ELR (cell line): ENCODE measurements around the gene RUSC2.

ENCODE experiments used
- DNase-seq: peaks from one replicate; pipeline ENCODE4 v3.0.0-alpha.2; 2015; ENCODE audit warnings: low read depth

RUSC2 gene, protein sequence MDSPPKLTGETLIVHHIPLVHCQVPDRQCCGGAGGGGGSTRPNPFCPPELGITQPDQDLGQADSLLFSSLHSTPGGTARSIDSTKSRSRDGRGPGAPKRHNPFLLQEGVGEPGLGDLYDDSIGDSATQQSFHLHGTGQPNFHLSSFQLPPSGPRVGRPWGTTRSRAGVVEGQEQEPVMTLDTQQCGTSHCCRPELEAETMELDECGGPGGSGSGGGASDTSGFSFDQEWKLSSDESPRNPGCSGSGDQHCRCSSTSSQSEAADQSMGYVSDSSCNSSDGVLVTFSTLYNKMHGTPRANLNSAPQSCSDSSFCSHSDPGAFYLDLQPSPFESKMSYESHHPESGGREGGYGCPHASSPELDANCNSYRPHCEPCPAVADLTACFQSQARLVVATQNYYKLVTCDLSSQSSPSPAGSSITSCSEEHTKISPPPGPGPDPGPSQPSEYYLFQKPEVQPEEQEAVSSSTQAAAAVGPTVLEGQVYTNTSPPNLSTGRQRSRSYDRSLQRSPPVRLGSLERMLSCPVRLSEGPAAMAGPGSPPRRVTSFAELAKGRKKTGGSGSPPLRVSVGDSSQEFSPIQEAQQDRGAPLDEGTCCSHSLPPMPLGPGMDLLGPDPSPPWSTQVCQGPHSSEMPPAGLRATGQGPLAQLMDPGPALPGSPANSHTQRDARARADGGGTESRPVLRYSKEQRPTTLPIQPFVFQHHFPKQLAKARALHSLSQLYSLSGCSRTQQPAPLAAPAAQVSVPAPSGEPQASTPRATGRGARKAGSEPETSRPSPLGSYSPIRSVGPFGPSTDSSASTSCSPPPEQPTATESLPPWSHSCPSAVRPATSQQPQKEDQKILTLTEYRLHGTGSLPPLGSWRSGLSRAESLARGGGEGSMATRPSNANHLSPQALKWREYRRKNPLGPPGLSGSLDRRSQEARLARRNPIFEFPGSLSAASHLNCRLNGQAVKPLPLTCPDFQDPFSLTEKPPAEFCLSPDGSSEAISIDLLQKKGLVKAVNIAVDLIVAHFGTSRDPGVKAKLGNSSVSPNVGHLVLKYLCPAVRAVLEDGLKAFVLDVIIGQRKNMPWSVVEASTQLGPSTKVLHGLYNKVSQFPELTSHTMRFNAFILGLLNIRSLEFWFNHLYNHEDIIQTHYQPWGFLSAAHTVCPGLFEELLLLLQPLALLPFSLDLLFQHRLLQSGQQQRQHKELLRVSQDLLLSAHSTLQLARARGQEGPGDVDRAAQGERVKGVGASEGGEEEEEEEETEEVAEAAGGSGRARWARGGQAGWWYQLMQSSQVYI (N-terminal part only)

DNA sequence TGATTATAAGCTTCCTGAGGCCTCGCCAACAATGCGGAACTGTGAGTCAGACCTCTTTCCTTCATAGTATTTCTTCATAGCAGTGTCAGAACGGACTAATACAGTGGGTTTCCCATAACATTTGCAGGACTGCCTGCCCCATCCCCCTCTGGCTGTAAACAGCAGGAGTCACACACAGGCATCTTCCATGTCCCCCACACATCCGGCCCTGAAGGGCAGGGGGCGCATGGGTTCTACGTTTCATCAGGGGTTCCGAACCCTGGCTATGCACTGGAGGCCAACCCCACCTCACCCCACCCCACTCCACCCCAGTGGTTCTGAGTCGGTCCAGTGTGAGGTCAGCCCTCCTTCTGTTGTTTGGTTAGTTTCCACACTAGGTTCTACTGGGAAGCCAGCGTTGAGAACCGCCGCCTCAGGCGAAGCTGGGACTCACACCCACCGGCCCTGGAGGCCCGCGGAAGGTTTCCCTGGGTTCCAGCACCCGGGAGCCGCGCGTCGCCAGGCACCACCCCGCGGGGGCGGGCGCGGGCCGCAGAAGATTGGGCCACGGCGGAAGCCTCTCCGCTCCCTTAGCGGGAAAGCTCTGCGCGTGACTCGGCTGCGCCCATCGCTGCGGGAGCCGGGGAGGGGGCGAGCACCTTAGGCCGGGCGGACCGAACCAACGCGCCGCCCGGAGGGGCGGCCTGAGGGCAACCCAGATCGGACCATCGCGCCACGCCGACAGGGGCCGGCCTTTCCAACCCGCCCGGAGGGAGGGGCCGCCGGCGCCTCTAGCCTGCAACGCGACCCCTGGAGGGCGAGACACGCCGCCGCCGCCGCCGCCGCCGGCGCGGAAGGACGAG lies at the start of gene RUSC2:
RUSC2 (plus strand) TSS at position 799 of the 842 bp plus-strand sequence. CDS start 56,411 bp downstream, outside the sequence.
- peak; percentile 95 for DNase-seq

DNA sequence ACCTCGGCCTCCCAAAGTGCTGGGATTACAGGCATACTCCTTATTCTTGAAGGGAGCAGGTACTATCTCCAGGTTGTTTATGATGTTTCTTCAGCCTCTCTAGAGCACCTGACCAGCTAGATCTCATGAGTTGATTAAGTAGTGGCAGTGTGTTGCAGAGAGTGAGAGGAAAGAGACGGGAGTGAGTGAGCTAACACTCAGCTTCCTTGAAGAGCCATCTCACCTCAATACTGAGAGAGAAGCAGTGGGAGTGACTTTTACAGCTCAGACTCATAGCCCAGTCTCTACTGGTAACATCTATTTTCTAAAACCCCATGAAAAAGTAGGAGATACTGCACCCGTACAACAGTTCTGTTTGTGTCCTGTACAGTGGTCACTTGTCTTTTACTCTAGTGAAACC lies 43.9 kb upstream of the RUSC2 start:
- DNase-seq, result no peak

DNA sequence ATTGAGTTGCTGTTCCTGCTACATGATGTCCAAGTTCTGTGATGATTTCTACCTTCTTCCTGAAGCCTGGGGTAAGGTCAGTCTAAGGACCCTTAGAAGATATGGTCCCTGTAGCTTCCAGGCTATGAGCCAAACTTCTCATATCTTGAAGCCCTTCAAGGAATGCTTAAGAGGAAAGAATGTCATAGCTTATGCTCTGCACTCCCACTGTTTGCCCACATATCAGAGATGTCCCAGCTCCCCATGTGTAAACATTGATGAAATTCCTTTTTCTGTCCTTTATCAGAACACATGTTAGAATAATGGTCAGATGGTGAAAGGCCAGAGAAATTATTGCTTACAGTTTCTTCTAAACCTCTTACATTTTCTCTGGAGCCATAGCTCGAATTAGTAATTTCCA lies 41.4 kb upstream of the RUSC2 start:
- DNase-seq, result no peak

DNA sequence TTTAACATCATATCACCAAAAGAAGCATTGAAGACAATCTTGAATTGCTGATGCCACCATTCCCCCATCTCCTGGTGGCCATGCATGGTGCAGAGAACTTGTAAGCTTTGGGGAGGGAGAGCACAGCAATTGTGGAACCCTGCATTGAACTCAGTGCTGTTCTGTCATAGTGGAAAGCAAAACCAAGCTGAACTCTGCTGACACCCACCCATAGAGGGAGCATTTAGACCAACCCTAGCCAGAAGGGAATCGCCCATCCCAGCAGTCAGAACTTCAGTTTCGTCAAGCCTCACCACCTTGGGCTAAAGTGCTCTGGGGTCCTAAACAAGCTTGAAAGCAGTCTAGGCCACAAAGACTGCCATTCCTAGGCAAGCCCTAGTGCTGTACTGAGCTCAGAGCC lies 37.4 kb upstream of the RUSC2 start:
- no peak for DNase-seq

DNA sequence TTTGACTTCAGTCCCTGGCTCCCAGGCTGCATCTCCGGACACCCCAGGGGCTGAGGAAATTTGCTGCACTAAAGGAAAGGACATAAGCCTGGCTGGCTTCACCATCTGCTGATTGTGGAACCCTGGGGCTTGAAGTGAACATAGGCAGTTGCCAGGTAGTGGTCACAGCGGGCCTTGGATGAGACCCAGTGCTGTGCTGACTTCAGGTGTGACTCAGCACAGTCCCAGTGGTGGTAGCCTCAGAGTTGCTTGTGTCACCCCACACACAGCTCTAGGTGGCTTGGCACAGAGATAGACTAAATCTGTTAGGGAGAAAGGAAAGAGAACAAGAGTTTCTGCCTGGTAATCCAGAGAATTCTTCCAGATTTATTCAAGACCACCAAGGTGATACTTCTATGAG lies 36.1 kb upstream of the RUSC2 start:
- DNase-seq, result no peak

DNA sequence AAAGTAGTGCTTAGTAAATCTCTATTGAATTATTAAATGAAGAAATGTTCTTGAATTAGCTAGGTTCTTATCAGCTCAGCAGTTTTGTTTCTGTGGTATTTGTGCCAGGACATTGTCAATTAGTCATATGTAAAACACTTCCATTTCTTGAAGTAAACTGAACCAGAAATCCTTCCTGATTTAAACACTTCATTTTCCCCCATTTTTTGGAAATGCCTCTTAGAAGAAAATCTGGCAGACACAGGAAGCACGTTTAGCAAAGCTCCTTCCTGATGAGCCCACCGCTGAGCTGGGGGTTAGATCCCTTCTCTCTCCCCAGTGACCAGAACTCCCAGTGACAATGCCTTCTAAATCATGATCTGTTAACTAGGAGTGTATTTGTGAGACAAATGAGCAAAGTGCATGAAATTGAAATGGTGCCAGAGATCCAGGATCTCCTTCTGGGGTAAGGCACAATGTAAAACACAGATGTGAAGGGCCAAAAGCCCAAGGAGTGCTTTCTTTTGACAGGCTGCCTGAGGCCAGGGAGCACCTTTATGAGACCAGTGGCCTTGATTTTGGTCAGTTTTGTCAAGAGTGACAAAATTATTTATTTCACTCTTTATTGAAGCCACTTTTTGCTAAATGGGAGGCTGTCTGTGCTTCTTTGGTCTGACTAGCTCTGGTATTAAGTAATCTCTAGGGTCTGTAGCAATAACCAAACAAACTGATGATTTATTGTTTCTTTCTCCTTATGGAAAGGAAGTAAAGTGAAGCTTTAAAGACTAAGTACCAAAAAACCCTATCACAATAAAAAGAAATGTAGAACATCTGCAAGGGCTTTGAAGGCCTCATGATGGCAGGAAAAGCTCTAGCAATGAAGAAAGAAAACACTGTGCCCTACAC lies 25.5 kb upstream of the RUSC2 start:
- DNase-seq, result peak; percentile 21

DNA sequence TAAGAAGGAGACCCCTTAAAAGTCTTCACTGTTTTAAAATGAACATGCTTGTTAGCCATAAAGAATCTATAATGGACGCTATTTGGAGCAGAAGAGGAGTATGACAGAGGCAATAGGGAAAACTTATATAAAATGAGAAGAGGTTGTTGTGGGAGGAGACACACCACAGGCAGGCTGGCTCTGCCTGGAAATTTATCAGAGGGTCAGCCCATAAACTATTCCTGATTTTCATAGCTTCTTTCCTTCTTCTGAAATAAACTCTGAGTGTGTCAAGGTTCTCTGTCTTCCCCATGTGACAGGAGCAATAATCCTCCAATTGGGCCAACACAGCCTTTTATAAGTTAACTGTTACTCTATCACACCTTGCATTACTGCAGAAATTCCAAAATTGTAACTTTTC lies 19.6 kb upstream of the RUSC2 start:
- DNase-seq, result no peak

DNA sequence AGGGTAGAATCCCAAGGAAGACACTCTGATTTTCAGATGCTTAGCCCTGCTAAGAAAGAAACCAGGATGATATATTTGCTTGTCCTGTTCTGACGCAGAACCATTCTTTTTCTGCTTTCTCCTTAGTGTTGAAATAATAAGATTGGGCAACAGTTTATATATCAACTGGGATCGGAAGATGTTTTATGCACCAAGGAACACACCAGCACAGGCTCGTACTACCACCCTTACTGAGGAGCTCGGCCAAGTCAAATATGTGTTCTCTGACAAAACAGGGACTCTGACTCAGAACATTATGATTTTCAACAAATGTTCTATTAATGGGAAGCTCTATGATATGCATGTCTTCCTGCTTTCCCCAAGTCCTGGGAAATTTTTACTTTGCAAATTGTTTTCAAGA lies 19.0 kb upstream of the RUSC2 start:
- DNase-seq, result no peak

DNA sequence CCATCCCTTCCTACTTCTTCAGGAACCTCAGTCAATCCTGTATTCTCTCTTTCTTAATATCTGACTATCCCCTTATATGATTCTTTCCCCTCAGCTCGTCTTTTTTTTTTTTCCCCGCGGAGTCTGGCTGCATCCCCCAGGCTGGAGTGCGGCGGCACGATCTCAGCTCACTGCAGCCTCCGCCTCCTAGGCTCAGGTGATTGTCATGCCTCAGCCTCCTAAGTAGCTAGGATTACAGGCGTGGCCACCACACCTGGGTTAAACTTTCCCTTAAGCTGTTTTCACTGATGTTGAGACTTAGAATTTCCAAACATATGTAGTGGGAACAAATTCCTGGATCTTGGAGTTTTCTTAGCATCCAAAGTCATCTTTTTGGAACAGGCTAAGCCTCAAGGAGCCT lies 13.3 kb upstream of the RUSC2 start:
- no peak for DNase-seq

DNA sequence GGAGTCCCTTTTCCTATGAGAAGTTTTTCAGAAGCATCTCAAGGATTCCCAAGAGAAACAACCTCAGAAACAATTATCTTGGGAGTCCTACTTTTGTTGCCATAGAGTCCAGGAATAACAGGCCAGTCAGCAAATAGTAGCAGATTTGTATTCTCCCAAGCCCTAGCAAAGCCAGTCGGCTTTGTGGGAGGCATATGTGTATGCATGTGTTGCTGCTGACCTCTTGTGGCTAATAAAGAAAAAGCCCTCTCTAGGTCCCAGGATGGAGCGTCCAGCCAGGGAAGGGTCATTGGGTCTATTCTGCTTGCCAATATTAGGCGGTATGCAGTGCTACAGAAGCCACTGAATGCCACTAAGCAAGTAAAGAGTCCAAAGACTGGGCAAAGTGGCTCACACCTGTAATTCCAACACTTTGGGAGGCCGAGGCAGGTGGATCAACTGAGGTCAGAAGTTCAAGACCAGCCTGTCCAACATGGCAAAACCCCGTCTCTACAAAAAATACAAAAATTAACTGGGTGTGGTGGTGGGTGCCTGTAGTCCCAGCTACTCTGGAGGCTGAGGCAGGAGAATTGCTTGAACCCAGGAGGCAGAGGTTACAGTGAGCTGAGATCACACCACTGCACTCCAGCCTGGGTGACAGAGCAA lies 12.6 kb upstream of the RUSC2 start:
- DNase-seq, result peak; percentile 89

DNA sequence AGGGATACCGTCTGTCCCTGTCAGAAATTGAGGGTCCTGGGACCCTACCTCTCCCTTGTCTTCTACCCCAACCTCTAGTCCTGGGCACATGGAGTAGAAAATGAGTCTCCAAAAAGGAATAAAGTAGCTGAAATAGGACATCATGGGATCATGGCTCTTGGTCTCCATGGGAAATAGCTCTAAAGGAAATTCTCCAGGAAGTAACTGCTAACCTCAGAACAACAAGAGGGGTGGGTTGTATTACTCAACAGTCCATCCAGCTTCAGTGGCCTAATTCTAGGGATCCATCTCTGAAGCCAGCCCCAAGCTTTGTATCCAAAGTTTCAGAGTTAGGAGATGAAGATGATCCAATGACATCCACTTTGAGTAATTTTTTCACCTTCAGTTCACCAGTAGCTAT lies 11.0 kb upstream of the RUSC2 start:
- DNase-seq, result no peak

DNA sequence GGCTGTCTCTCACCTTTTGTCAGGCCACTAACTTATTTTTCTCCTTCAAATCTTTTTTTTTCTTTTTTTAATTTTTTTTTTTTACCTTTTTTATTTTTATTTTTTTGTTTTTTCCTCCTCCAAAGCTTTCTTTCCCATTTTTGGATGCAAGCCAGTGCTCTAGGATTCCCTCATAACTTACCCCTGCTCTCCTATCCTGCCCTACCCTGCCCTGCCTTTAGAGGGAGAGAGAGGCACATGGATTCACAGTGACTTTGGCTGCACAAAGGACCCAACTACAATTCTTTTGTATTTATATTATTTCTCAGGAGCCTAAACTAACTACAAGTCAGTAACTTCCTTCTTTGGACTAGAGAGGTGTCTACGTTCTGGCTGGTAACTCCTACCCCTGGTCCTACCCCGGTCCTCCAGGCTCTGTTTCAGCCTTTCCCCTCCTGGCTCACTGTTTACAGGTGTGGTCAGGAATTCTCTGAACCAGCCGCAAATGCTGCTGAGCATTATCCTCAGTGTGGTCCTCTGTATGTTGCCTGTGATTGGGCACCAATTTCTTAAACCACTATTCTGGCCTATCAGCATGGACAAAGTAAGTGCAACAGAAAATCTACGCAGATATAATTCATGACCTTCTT lies 8.4 kb upstream of the RUSC2 start:
- peak; percentile 79 for DNase-seq

DNA sequence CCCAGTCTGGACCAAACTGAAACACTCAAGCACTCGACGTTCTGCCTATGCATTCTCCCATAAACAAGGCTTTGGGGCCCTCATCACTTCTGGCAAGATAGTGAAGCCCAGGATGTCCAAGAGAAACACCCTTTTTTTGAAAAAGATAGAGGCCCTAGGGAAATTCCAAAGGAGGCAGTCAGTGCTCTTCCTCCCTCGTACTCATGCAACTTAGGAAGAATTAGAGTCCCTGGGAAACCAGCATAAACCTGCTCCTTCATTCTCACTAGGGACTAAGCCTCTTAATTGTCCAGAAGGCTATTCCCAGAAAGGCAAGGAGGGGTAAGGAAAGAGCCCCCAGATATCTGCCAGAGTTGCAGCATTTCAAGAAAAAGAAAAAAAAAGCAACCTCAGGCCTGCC lies 7.8 kb upstream of the RUSC2 start:
- DNase-seq, result peak; percentile 35

DNA sequence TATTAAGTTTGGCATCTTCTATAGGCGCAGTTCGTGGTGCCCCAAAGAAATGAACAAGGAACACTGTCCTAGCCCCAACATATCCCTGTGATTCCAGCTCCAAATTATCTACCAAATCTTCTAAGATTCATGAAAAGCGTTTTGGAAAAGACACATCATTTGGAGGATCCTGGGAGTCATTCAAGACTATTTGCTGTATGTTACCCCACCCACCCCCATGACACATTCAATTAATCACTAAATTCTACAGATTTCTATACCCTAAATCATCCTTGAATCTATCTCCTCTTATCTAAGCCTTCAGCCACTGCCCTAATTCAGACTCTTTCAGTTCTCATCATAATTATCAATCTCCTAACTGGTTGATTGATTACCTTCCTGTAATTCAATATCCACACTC lies 5.5 kb upstream of the RUSC2 start:
- peak; percentile 71 for DNase-seq

DNA sequence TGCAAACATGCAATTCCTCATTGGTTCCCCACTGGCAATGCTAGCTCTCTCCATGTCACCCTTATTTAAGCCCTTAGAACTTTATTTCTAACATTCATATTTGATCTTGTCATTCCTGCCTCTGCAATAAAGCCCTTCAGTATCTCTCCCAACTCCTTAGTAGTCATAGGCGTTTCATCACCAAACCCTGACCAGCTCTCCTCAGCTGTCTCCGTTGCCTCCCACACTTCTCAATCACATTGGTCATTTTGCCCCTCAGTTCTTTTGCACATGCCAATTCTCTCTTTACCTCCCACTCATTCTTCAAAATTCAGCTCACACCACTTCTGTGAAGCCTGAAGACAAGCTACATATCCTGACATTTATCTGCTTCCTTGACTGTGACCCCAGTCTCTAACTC lies 2.8 kb upstream of the RUSC2 start:
- no peak for DNase-seq

DNA sequence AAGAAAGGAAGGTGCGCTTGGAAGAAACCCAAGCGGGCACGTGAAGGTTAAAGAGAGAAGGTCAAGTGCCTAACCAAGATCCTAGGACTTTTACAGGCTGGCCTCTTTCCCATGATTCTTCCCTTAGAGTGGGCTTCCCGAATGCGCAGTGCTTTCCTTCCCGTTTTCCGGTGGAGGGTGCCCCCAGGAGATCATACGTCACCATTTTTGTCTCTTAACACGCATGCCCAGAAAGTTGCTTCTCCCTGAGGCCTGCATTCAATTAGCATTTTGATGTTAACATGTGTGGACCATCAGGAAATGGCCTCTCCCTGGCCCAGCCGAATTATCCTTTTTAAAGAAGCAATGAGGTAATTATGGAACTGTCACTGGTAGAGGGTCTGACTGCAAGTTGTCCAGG lies 1.9 kb upstream of the RUSC2 start:
- no peak for DNase-seq

DNA sequence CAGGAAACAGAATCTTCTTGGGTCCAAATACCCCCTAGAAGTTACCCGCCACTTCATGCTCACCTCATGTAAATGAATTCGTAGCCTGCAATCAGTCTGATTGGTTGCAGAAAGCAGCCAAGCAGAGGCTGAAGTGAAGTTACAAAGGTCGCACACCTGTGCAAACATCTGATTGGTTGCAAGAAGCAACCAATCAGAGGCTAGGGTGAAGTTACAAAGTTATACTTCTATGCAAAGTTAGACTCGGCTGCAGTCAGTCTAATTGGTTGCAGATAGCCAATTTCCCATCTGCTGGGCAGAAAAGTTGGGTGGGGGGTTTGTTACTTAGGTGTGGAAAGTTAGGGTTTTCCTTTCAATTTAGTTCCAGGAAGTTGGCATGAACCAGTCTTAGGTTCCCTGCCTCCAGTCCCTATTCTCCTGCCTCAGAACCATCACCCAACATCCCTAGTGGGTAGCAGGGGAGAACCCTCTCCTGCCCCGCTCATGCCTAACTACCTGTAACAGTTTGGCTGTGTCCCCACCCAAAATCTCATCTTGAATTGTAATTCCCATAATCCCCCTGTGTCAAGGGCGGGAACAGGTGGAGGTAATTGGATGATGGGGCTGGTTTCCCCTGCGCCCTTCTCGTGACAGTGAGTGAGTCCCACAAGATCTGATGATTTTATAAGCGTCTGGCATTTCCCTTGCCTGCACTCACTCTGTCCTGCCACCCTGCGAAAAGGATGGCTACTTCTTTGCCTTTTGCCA lies 1.2 kb upstream of the RUSC2 start:
- DNase-seq, result no peak

DNA sequence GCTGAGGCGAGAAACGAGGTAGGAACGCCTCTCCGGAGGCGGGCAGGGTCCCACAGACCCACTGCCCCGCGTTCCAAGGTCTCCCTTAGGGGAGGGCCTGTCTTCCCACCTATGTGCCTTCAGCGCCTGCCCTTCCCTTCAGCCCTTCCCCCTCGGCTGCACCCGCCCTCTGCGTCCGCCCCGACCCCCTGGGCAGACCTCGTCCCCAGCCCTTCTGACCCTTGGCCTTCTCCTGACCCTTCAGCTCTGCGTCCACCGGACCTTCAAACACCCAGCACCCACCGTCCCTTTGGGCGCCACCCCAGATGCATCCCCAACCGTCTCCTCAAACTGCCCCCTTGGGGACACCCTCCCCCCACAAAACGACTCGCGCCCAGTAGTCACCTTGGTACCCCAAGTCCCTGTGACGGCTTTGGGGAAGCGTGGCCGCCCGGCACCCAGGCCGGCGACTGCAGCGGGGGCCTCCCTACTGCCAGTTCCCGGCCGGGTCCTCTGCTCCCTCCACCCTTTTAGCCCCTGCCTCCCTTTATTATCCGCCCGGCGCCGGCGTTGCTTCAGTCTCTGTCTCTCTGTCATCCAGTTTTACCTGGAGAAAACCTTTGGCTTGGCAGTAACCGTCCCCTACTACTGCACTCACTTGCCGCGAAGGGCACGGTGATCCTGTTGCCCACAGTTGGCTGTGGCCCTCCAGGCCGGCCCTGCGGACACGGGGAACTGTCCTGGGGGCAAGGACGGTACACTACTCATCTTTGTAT lies 421 bp downstream of the RUSC2 start:
- no peak for DNase-seq
